ENCODE measurements around the gene JARID2.

- TF ChIP-seq EZH2 (optimal IDR thresholded peaks at IDR 0.05; ENCODE audit: low read depth, low read length) (no peak), CTCF (IDR thresholded peaks at IDR 0.05; ENCODE audit: low read length) (no peak), EZH2phosphoT487 (IDR thresholded peaks at IDR 0.05; ENCODE audit: low read length) (no peak)
Measured at GRCh38 chr6:15443119-15443830, 197.4 kb downstream of the JARID2 start.
